ENCODE data around the gene SLC27A3.

The SLC27A3 gene

DNA sequence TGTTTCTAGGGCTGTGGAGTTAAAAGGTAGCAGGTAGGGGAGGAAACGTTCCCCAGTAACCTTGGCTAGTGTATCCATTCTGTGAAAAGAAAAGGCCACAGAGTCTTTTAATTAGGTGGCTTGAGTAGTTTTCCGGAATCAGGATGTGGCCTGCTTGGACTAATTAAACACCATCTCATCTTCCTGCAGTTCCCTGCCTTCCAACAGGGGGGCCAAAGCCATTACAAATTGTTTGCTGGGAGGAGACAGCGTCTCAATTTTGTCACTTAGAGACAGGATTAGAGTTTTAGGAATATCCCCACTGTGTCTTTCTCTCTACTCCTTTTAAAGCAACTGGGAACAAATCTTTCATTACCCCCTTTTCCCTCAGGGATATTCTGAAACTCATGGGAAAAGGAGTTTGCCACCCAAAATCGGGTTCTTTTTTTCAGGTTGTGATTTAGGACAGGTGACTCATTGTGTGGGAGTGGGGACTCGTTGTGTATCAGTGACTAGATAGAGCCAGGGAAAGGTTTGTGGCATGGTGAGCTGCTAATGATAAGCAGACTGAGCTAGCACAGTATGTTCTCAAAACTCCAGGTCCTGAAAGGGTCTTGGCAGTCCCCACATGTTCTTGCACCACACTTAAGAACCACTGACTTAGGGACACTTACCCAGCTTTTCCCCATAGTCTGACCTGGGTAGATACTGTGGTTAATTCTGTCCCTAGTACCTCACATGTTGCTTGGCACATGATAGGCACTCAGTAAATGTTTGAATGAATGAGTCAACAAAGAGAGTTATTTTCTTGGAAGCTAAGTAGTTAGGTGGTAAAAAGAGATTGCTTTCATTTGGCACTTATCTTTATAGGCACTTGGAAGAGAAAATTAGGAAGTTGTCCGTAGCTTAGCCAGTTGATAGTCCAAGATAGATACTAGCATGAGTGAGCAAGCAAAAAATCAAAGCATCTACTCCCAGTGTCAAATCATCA, 24.9 kb upstream of the SLC27A3 start:
- Histone ChIP-seq H3K4me1 (ENCODE audit: insufficient read depth, poor library complexity, severe bottlenecking) (no peaks in the 10 kb centered on the region), H3K36me3 (ENCODE audit: low read depth) (peaks cover 95% of the 10 kb centered on the region), H3K9me3 (ENCODE audit: severe bottlenecking) (no peaks in the 10 kb centered on the region), H3K4me3 (ENCODE audit: severe bottlenecking) (no peak overlapping the region), H3K27me3 (ENCODE audit: insufficient read depth, poor library complexity, severe bottlenecking) (no peaks in the 10 kb centered on the region), H3K27ac (ENCODE audit: poor library complexity, severe bottlenecking) (no peak overlapping the region)
- no peak for TF ChIP-seq CTCF (IDR thresholded peaks at IDR 0.05; ENCODE audit: poor library complexity, severe bottlenecking)
- ATAC-seq (ENCODE audit: low read depth) (no peak), DNase-seq (ENCODE audit: low spot score) (no peak)

DNA sequence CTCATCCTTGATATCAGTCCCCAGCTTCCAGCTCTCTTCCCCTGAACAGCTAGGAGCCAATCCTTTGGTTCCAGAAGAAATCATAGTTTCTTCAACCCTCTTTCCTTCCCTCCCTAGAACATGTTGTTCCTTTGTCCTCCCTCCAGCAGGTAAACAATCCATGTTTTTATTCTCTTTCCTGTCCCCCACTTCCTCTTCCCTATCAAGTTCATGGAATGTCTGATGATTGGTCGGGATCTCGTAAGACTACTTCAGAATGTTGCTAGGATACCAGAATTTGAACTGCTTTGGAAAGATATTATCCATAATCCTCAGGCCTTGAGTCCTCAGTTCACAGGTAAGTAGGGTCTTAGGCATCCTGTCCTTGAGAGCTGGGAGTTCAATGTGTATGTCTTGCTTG, 23.1 kb upstream of the SLC27A3 start:
- H3K4me1 ChIP-seq (ENCODE audit: insufficient read depth, poor library complexity, severe bottlenecking) = no peaks in the 10 kb centered on the region
- H3K9me3 ChIP-seq (ENCODE audit: severe bottlenecking) = no peaks in the 10 kb centered on the region
- peaks cover 92% of the 10 kb centered on the region for H3K36me3 ChIP-seq (ENCODE audit: low read depth)
- H3K27ac ChIP-seq (ENCODE audit: poor library complexity, severe bottlenecking) = no peak overlapping the region
- TF ChIP-seq CTCF (IDR thresholded peaks at IDR 0.05; ENCODE audit: poor library complexity, severe bottlenecking) = no peak
- no peaks in the 10 kb centered on the region for H3K27me3 ChIP-seq (ENCODE audit: insufficient read depth, poor library complexity, severe bottlenecking)
- H3K4me3 ChIP-seq (ENCODE audit: severe bottlenecking) = no peak overlapping the region
- ATAC-seq (ENCODE audit: low read depth) = no peak
- no peak for DNase-seq (ENCODE audit: low spot score)

- Histone ChIP-seq H3K4me3 (ENCODE audit: severe bottlenecking) (no peak overlapping the region), H3K9me3 (ENCODE audit: severe bottlenecking) (no peaks in the 10 kb centered on the region), H3K27me3 (ENCODE audit: insufficient read depth, poor library complexity, severe bottlenecking) (no peaks in the 10 kb centered on the region), H3K27ac (ENCODE audit: poor library complexity, severe bottlenecking) (no peak overlapping the region), H3K36me3 (ENCODE audit: low read depth) (peaks cover 90% of the 10 kb centered on the region), H3K4me1 (ENCODE audit: insufficient read depth, poor library complexity, severe bottlenecking) (no peaks in the 10 kb centered on the region)
- TF ChIP-seq CTCF (IDR thresholded peaks at IDR 0.05; ENCODE audit: poor library complexity, severe bottlenecking) = no peak
- DNase-seq (ENCODE audit: low spot score) = no peak
- no peak for ATAC-seq (ENCODE audit: low read depth)
These were observed 22.5 kb upstream of the SLC27A3 start for GRCh38 chr1:153752571-153753195.

DNA sequence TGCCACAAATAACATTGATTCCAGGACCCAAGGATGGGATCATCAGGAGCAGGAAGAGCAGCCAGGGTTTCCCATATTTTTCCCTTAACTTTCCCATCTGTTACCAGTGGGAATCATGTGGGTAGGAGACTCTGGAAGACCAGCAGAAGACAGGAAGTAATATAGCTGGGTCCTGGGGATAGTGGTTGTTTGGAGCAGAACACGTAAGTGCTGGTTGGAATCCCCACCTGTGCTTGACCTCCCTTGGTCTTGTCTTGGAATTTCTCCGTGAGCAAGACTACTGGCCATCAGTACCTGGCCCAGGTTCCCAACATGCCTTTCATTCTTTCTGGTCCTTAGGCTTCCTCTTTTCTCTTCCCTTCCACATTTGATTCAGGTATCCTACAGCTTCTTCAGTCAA, 20.9 kb upstream of the SLC27A3 start:
- DNase-seq (ENCODE audit: low spot score) (no peak), ATAC-seq (ENCODE audit: low read depth) (no peak)
- H3K9me3 ChIP-seq (ENCODE audit: severe bottlenecking) = no peaks in the 10 kb centered on the region
- no peaks in the 10 kb centered on the region for H3K4me1 ChIP-seq (ENCODE audit: insufficient read depth, poor library complexity, severe bottlenecking)
- H3K27me3 ChIP-seq (ENCODE audit: insufficient read depth, poor library complexity, severe bottlenecking) = no peaks in the 10 kb centered on the region
- H3K36me3 ChIP-seq (ENCODE audit: low read depth) = peaks cover 80% of the 10 kb centered on the region
- no peak overlapping the region for H3K4me3 ChIP-seq (ENCODE audit: severe bottlenecking)
- TF ChIP-seq CTCF (IDR thresholded peaks at IDR 0.05; ENCODE audit: poor library complexity, severe bottlenecking) = no peak
- H3K27ac ChIP-seq (ENCODE audit: poor library complexity, severe bottlenecking) = no peak overlapping the region

All from RWPE2 (cell line).